Stimulated activated CD8-positive, alpha-beta memory T cell treated with anti-CD3 and anti-CD28 coated beads, Interleukin-12 subunit alpha, Interleukin-12 subunit beta, amount 100 ng/mL, for 1 hour (primary cell): ENCODE measurements around the gene RARB.

Experiments used
- DNase-seq: peaks from one replicate; pipeline ENCODE4 v3.0.0-alpha.2; 2020; ENCODE audit warnings: low read depth

RARB gene

GRCh38 chr3:25472731-25473130 is 44.7 kb downstream of the RARB start:
- no peak for DNase-seq

DNA sequence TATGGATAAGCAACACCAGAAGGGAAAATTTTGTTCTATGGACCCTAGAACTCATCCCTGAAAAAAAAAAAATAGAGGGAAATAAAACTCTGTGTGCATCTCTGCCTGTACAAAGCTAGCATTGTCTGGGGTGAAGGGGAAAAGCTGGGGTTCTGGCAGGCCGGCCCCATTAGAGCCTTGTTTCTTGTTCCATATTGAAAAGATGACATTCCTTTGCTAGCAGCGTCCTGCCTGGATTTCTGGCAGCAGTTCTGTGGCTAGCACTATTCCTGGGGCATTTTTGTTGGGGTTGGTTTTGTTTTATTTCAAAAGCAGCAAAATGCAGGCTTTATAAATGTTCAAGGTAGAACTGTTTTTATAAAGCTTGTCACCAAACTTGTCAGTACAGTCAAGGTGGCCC is 45.2 kb downstream of the RARB start:
- DNase-seq, result no peak

DNA sequence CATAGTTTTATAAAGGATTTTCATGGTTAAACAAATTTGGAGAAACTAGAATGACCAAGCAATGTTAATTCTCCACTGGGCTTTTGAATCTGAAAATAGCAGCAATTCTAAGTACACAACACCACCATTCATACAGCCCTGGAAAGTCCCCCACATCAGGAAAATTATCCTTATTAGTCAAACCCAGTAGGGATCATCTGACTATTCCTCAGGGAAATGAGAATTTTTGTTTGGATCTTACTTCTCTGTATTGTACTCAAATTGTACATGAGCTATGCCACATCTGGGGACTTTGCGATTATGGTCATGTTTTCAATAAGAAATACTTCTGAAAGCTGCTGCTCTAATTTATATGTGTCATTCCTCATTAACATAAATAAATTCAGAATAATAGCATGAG is 46.0 kb downstream of the RARB start:
- no peak for DNase-seq

DNA sequence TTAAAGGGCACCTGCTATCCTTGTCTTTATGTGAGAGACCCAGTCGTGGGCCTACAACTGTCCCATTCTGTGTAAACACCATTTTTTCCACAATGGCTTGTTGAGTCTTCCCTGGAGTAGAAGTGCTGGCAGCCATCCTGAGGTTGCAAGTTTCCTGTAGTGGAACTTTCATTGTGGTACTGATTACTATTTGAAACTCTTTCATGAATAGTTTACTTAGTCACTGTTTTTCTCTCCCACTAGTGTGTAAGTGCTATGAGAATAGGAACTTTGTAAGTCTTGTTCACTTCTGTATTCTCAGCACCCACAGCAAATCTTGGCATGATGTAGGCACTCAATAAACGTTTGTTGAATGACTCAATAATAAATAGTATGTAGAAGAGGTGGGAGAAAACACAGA is 48.6 kb downstream of the RARB start:
- no peak for DNase-seq

GRCh38 chr3:25478211-25478757 is 50.2 kb downstream of the RARB start:
- DNase-seq, result no peak

- DNase-seq, result no peak
Observed at GRCh38 chr3:25478964-25479726, 51.1 kb downstream of the RARB start.

GRCh38 chr3:25479727-25480010 is 51.6 kb downstream of the RARB start:
- DNase-seq, result no peak

DNA sequence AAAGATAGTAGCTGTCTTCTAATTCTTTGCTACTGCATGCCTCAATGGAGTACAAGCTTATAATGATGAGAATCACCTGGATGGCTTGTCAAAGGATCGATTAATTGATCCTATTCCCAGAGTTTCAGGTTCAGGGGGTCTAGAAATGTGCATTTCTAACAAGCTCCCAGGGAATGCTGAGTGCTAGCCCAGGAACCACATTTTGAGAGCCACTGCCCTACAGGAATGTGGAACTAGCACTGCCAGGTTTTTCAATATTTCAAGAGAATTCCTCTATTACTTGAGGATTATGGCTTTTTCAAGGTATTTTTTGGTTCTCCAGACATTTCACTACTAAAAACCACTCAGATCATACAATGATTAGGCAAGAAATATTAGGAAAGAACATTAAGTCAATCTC is 52.7 kb downstream of the RARB start:
- no peak for DNase-seq

DNA sequence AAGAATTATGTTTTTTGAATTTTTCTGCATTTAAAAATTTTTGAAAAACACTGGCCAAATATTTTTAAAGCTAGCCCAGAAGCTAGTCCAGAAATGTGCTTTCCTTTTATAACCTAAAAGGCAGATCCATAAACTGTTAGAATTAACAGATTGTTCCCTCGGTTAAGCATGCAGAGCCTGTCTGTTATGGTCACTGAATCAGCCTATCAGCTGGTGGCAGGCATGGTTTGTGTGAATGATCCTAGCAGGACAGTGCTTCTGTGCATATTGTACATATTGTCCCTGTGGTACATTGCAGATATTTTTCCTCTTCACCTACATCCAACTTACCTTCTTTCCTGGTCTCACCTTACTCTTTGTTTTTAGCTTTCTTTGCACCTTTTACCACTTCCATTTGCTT is 53.3 kb downstream of the RARB start:
- no peak for DNase-seq

GRCh38 chr3:25483456-25483855 is 55.4 kb downstream of the RARB start:
- DNase-seq, result no peak

GRCh38 chr3:25485673-25486072 is 57.6 kb downstream of the RARB start:
- DNase-seq, result no peak

GRCh38 chr3:25486932-25487331 is 58.9 kb downstream of the RARB start:
- no peak for DNase-seq

- DNase-seq, result no peak
Observed at GRCh38 chr3:25489858-25490593, 62.0 kb downstream of the RARB start.

GRCh38 chr3:25493246-25493645 is 65.2 kb downstream of the RARB start:
- DNase-seq, result no peak

DNA sequence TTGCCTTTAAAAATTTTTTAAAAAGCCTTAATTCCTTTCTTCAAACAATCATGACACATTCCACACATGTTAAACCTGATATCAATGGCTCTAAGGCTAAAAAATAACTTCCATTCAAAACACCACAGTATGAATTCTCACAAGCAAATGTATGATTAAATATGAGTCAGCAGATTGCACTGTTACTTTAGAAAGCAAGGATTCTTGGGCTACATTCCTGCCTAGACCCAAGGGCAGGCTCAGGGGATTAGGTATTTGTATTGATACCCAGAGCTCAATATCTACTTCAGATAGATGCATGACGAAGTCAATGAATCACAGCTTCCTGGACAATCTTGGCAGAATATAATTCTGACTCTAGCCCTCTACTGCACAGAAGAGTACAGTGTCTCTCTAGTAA is 65.7 kb downstream of the RARB start:
- DNase-seq, result no peak

DNA sequence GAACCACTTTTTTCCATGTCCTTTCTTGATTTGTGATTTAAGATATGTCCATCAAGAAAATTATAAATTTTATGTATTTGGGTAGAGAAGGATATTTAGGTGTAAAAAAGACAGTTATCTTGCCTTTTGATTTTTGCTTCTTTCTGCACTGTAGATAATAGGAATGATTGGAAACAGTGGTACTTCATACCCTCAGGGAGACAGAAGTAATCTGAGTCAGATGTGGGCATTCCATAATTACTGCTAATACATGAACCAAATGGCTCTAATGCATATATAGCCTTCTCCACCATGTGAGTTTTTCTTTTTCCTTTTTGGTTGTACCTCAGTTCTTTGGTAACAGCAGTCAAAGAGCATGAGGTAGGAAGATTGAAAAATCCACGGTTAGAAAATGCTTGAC is 67.2 kb downstream of the RARB start:
- no peak for DNase-seq

GRCh38 chr3:25495726-25496253 is 67.7 kb downstream of the RARB start:
- DNase-seq, result no peak

DNA sequence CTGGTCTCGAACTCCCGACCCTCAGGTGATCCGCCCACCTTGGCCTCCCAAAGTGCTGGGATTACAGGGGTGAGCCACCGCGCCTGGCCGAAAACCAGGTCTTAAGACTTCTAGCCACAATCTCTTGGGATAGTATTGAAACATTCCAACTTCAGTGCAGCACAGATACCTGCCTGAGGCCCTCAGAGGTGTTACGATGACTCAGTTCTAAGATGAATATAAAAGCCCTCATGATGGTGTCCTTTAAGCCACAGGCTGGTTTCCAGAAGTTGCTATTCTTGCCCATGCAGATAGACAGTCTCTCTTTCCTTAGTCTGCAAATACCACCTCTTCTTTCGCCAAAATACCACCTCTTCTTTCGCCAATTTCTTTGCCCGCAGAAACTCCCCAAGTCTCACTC is 69.0 kb downstream of the RARB start:
- DNase-seq, result no peak

- DNase-seq, result no peak
Observed at GRCh38 chr3:25500706-25501210, 72.7 kb downstream of the RARB start.

DNA sequence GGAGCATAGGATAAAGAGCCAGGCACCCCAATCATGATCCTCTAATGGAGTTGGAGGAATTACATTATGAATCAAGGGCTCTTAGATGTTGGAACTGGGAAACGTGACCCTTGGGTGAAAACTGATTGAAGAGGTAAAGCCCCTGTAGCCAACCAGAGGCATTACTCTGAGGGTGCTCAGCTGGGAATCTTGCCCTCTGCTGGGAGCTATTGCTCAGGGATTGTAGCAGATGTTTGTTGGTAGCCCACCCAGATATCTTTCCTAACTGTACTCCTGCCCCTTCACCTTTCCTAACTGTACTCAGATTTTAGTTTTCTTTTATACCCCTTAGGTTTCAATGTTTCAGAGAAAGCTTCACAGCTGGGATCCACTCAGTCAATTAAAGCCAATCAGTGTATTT is 74.2 kb downstream of the RARB start:
- no peak for DNase-seq

DNA sequence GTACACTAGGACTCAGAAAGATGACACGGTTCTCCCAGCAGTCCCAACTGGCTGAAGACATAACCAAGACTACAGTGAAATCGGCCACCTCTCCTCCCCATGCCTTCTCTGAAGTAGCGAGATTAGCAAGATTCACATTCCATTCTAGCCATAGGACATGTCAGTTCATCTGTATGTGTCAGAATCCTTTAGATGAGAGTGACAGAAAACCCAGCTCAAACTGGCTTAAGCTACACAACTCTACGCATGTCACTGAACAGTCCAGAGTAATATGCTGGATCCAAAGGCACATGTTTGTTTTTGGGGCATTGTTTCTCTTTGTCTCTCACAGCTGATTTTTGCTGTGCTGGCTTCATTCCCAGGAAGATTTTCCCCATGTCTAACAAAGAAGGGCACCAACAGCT is 75.8 kb downstream of the RARB start:
- DNase-seq, result no peak

GRCh38 chr3:25505581-25505980 is 77.5 kb downstream of the RARB start:
- no peak for DNase-seq

DNA sequence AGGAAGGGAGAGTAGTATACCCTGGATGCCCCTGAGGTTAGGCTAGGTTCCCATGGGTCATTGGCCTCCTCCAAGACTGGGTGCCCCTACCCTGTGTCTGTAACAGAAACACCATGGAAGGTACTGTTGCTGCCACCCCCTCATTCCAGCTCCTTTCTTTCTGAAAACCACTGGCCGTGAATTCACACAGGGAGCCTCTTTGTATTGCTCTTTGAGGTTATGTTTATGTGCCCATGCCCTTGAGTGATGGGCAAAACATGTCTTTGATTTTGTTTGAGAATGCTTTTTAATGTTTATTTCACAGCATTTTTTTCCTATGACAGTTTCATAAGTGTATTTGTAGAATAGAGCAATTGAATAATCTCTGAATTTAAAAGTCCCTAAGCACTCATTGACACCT is 79.7 kb downstream of the RARB start:
- DNase-seq, result no peak
